Prostate gland (tissue), 2 donors: Measurements from ENCODE around the gene KYAT1.

Experiments used
- POLR2A ChIP-seq: fragments of 450-650 bp; IDR thresholded peaks from one replicate; pipeline ENCODE4 v1.6.1; 2016; ENCODE audit warnings: antibody characterized with exemption, mild to moderate bottlenecking
- POLR2AphosphoS5 ChIP-seq: sonication (generic); formaldehyde crosslinking; IDR thresholded peaks from one replicate; pipeline ENCODE4 v1.6.1; 2017; ENCODE audit warnings: antibody characterized with exemption
- TF ChIP-seq, protein P1 (sequence below), 4 experiments: fragments of 200-600 bp in 2 of 4; fragments of 450-650 bp in 2 of 4; sonication (generic) in 2 of 4; IDR thresholded peaks; 1 replicate in 3 of 4; 2 replicates in 1 of 4; pipeline ENCODE4 v1.5.1; 2016 to 2019; ENCODE audit warnings: antibody characterized with exemption in 4 of 4, mild to moderate bottlenecking in 2 of 4, moderate library complexity in 2 of 4

DNA sequence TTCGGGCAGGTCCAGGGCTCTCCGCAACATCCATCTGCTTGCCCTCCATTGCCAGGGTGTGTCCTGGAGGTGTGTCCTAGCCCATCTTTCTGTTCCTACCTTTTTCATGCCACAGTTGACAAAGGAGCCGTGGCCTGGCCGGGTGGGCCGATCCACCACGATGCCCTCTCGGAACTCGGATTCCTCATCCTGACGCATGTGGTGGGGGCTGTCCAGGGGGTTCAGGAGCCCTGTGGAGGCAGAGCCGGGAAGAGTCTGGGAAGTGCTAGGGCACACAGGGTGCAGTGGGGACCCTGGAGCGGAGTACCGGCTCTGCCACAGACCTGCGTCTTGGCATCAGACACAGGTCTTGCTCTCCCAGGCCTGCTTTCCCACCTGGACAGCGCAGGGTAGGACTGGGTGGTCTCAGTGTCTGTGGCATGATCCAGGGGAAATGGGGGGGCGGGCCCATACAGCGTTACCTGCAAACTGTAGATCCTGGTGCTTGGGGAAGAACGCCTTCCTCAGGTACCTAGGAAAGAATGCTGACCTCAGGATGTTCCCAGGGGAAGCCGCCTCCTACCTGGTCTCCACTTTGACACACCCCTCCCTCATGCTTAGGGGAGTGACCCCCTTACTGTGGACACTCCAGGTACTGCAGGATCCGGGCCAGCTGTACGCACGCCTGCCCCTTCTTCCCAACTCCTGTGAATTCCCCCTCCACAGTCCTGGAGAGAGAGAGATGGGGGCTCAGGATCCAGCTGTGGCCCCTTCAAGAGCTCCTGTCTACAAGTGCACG, 55.6 kb downstream of the KYAT1 start:
- TF ChIP-seq, protein P1, sequence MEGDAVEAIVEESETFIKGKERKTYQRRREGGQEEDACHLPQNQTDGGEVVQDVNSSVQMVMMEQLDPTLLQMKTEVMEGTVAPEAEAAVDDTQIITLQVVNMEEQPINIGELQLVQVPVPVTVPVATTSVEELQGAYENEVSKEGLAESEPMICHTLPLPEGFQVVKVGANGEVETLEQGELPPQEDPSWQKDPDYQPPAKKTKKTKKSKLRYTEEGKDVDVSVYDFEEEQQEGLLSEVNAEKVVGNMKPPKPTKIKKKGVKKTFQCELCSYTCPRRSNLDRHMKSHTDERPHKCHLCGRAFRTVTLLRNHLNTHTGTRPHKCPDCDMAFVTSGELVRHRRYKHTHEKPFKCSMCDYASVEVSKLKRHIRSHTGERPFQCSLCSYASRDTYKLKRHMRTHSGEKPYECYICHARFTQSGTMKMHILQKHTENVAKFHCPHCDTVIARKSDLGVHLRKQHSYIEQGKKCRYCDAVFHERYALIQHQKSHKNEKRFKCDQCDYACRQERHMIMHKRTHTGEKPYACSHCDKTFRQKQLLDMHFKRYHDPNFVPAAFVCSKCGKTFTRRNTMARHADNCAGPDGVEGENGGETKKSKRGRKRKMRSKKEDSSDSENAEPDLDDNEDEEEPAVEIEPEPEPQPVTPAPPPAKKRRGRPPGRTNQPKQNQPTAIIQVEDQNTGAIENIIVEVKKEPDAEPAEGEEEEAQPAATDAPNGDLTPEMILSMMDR (IDR thresholded peaks at IDR 0.05) = no peak
- TF ChIP-seq POLR2AphosphoS5 (no peak), POLR2A (no peak)
